Omental fat pad (tissue), 4 donors: Measurements from ENCODE around the gene SDC4. TPM values are rescaled to one million over a fixed set of nuclear protein-coding genes. Genes with fewer than 3 reads are reported as not detected.

Experiments
- ATAC-seq: fragments of 150-250 bp; one replicate; pipeline ENCODE4 v1.9.1; 2016; ENCODE audit warnings: mild to moderate bottlenecking, moderate library complexity; ENCODE audit not compliant: low FRiP score
- DNase-seq: peaks from one replicate; pipeline ENCODE4 v3.0.0-alpha.2; 2019; ENCODE audit warnings: low spot score
- total RNA-seq, 4 donors: library from RNA; depleted of rRNA; stranded (reverse); fragments of >200 nt; gene quantifications; one replicate each; pipeline ENCODE4 v1.1.0, GENCODE V29; 2016
- TF ChIP-seq, protein P1 (sequence below), 3 donors: fragments of 450-650 bp; IDR thresholded peaks; one replicate each; pipeline ENCODE4 v1.5.1; 2016 to 2017; ENCODE audit warnings: antibody characterized with exemption in 3 of 3, mild to moderate bottlenecking in 3 of 3, moderate library complexity in 2 of 3

Gene SDC4
- total RNA-seq, 4 donors from 2014 or later: 31.4 to 279 (median 103) TPM

DNA sequence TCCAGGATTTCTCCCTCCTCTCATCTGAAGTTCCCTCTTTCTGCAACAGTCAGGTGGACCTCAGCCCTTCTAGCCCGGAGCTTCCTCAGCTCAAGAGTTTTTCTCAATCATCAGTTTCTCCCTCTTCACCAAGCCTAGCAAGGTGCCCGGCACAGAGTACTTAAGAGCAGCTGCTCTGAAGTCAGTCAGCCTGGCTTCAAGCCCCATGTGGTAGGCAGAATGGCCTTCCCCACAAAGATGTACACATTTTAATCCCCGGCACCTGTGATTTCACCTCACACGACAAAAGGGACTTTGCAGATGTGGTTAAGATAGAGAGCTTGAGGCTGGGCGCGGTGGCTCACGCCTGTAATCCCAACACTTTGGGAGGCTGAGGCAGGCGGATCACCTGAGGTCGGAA, 56.7 kb downstream of the SDC4 start:
- ATAC-seq: no peak
- no peak for DNase-seq
- TF ChIP-seq, protein P1, sequence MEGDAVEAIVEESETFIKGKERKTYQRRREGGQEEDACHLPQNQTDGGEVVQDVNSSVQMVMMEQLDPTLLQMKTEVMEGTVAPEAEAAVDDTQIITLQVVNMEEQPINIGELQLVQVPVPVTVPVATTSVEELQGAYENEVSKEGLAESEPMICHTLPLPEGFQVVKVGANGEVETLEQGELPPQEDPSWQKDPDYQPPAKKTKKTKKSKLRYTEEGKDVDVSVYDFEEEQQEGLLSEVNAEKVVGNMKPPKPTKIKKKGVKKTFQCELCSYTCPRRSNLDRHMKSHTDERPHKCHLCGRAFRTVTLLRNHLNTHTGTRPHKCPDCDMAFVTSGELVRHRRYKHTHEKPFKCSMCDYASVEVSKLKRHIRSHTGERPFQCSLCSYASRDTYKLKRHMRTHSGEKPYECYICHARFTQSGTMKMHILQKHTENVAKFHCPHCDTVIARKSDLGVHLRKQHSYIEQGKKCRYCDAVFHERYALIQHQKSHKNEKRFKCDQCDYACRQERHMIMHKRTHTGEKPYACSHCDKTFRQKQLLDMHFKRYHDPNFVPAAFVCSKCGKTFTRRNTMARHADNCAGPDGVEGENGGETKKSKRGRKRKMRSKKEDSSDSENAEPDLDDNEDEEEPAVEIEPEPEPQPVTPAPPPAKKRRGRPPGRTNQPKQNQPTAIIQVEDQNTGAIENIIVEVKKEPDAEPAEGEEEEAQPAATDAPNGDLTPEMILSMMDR (IDR thresholded peaks at IDR 0.05): no peak

DNA sequence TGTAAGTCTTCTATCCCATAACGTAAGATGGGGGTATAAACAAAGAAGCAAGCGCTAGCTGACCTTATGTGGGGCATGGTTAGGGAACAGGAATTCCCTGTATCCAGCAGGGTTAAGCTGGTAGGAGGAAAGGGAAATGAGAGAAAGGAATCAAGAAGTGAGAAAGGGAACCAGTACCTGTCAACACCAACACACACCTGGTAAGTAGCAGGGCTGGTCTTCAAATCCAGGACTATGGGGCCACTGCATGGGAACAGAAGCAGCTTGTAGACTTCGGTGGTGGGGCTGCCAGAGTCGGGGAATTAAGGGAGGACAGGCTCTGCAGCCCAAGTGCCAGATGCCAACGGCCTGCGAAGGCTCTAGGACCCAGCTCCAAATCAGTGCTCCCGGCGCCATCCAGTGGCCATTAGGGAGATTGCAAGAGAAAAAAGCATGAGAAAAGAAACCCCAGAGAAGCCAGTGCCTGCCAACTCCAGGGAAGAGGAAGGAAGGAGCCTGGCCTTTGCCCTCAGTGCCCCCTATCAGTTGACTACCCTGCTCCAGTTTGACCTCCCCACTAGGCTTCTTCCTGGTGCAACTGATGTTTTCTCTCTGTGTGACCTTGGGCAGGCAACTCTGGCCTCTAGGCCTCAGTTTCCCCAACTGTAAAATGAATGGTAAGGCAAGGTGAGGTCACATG, 57.4 kb downstream of the SDC4 start:
- TF ChIP-seq, protein P1 (IDR thresholded peaks at IDR 0.05): peak in 2 of 3 donors; percentile 33 to 59

GRCh38 chr20:45289942-45290676, 58.1 kb downstream of the SDC4 start:
- TF ChIP-seq, protein P1 (IDR thresholded peaks at IDR 0.05): no peak
- DNase-seq (no peak), ATAC-seq (no peak)

More for the DNA sequence above, 57.4 kb downstream of the SDC4 start:
- DNase-seq (peak; percentile 82), ATAC-seq (peak; percentile 51)

DNA sequence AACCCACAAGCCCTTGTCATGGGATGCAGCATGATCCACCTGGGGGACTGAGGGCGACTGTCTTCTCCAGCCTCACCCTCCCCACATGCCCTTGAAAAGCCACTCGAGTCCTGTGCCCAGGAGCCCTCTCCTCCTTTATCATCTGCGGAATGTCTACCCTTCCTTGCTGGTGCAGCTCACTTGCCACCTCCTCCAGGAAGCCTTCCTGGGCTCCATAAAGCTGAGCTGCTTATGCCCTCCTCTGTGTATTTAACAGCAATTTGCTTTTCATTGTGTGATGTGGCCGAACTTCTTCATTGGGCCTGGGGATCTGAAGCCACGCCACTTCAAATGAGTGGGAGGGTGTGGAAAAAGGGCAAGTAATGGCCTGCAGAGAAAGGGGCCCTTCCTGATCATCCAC, 59.4 kb downstream of the SDC4 start:
- DNase-seq: no peak
- ATAC-seq: no peak
- TF ChIP-seq, protein P1 (IDR thresholded peaks at IDR 0.05): no peak

GRCh38 chr20:45288376-45288775, 59.8 kb downstream of the SDC4 start:
- DNase-seq (no peak), ATAC-seq (no peak)
- TF ChIP-seq, protein P1 (IDR thresholded peaks at IDR 0.05): no peak

DNA sequence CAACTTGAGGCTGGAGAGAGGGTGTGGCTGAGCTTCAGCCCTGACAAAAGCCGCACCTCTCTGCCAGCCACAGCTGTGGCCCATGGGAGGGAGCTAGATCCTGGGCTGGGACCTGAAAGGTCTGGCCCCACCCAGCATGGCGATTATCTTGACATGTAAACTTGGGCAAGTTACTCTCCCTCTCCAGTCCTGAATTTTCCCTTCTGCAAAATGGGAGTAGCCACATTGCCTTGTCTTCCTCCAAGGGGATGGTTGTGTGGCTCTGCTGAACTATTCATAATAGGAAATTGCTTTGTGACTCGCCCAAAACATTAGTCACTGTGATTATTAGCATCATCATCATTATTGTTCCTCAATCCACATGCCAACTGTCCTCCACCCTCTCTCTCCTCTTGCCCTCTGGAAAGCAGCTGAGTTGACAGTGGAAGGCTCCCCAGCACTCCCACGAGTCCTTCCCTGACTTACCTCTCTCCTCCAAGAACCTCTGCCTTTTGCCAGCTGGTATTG, 64.6 kb downstream of the SDC4 start:
- no peak for ATAC-seq
- no peak for DNase-seq
- TF ChIP-seq, protein P1 (IDR thresholded peaks at IDR 0.05): no peak
